Immature natural killer cell (primary cell): Measurements from ENCODE around the gene KIAA0040. TPM values are rescaled to one million over a fixed set of nuclear protein-coding genes. Genes with fewer than 3 reads are reported as not detected.
A peak's percentile ranks its signal among the peaks of the same experiment; 100 is the strongest.

Experiments used
- DNase-seq, 3 donors: peaks; one replicate each; pipeline ENCODE4 v3.0.0; 2022; ENCODE audit warnings: mixed read lengths in 1 of 3
- H3K27ac Mint-ChIP-seq, 6 donors: one replicate each; pipeline ENCODE4 v1.8.0; 2020; ENCODE audit warnings: mixed read lengths in 6 of 6, mild to moderate bottlenecking in 5 of 6, inconsistent platforms in 4 of 6, moderate library complexity in 3 of 6
- H3K27me3 Mint-ChIP-seq, 3 donors: one replicate each; pipeline ENCODE4 v1.8.0; 2020 to 2021; ENCODE audit warnings: low read depth in 3 of 3, mild to moderate bottlenecking in 3 of 3, mixed read lengths in 3 of 3, moderate library complexity in 3 of 3, inconsistent platforms in 1 of 3
- H3K36me3 Mint-ChIP-seq, 3 donors: one replicate each; pipeline ENCODE4 v1.8.0; 2020; ENCODE audit warnings: mixed read lengths in 3 of 3, inconsistent platforms in 2 of 3, mild to moderate bottlenecking in 2 of 3
- H3K4me1 Mint-ChIP-seq, 2 donors: one replicate each; pipeline ENCODE4 v1.8.0; 2020; ENCODE audit warnings: inconsistent platforms in 2 of 2, mild to moderate bottlenecking in 2 of 2, mixed read lengths in 2 of 2, moderate library complexity in 1 of 2
- H3K4me3 Mint-ChIP-seq, 5 donors: one replicate each; pipeline ENCODE4 v1.8.0; 2020; ENCODE audit warnings: mild to moderate bottlenecking in 5 of 5, mixed read lengths in 5 of 5, inconsistent platforms in 3 of 5, moderate library complexity in 3 of 5
- H3K9me3 Mint-ChIP-seq, 6 donors: one replicate each; pipeline ENCODE4 v1.8.0; 2020; ENCODE audit warnings: mild to moderate bottlenecking in 6 of 6, mixed read lengths in 6 of 6, inconsistent platforms in 4 of 6, moderate library complexity in 3 of 6
- polyA plus RNA-seq, 3 donors: library from polyadenylated mRNA; unstranded; fragments of 300-500 nt; fragmentation: Illumina TruSeq; gene quantifications; one replicate each; pipeline ENCODE4 v1.2.3, GENCODE V29; 2021

The KIAA0040 gene
- polyA plus RNA-seq, 3 donors from 2014 or later = 11.8 to 23.6 (median 14.0) TPM

DNA sequence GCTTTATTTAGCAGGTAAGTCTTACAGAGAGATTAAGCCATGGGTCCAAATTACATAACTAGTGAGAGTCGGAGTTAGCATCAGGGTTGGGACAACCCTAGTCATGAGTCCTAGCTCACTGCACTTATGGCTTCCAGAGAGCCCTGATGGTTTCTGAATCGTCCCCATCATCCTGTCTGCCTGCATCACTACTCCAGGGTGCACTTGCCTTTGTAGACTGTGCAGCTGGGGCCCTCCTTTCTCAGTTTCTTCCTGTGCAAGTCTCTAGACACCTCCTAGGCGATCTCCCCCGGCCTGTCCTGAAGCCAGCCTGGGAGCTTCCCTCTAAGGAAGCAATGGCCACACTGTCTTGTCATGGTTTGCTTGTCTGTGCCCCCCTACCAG is 37.1 kb downstream of the KIAA0040 start:
- no peak overlapping the region for H3K27ac Mint-ChIP-seq
- H3K4me1 Mint-ChIP-seq = peaks cover 8 to 9% of the 10 kb centered on the region in 2 donors
- peaks cover 6 to 18% (median 10%) of the 10 kb centered on the region in 3 donors for H3K27me3 Mint-ChIP-seq
- no peak overlapping the region for H3K4me3 Mint-ChIP-seq
- DNase-seq = no peak
- H3K9me3 Mint-ChIP-seq = no peaks in the 10 kb centered on the region
- peaks cover 14 to 19% (median 16%) of the 10 kb centered on the region in 3 donors for H3K36me3 Mint-ChIP-seq

DNA sequence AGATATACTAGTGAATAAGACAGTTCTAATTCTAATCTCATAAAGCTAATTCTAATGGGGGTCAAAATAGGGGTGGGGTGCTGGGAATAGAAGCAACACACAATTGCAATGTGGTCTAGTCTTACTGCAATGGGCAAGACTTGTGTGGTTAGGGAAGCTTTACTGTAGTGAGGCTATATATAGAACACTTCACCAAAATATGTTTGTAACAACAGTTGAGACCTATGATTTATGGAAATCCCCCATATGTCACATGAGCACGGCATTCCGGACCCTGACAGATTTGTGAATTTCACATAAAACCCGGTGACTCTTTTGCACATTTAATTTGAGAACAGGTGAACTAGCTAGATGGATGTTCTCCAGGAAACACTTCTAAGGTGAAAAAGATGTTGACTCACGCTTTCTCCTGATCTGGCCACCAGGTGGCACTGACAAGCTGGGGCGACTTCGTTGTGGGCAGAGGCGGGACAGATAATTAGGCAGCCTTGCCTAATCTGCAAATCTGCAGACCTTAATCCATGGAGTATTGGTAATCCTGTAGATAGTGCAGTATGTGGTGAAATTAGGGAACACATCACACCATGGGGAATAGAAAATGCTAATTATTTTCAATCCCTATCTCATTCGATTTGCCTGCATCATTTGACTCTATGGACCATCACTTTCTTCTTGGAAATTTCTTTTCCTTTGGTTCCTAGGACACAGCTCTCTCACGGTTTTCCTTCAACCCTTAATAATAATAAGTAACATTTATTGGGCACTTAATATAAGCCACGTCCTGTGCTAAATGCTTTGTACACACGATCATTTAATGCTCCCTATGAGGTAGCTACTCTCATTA is 37.7 kb downstream of the KIAA0040 start:
- H3K4me1 Mint-ChIP-seq = peaks cover 7 to 9% of the 10 kb centered on the region in 2 donors
- H3K9me3 Mint-ChIP-seq = no peaks in the 10 kb centered on the region
- no peak overlapping the region for H3K27ac Mint-ChIP-seq
- peaks cover 8 to 16% (median 11%) of the 10 kb centered on the region in 3 donors for H3K36me3 Mint-ChIP-seq
- H3K27me3 Mint-ChIP-seq = peaks cover 6 to 19% (median 10%) of the 10 kb centered on the region in 3 donors
- DNase-seq = peak; percentile 46 to 63 (median 48)
- no peak overlapping the region for H3K4me3 Mint-ChIP-seq

DNA sequence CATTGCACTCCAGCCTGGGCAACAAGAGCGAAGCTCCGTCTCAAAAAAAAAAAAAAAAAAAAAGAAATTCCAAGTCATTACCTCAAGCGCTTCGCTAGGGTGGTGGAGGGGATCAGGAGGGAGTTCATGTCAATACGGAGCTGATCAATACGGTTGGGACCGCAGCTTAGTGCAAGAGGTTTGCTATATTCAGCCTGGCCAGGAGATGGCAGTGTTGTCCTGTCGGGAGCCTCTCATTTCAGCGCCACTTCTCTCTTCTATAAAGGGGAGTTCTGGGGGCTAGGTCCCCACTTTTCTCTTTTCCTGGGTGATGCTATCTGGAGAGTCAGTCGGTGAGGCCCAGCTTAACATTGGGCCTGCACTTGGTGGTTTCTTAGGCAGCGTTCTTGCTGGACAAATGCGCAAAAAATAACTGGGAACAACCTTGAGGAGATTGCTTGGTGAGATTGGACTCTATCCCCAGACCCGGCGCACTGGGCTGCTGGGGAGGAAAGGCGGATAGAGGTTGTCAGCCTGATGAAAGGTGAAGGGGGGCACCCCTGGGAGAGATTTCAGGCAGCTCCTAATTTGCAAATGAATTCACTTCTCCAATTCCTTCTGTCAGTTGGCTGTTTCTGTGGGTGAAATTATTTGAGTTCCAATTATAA is 40.4 kb downstream of the KIAA0040 start:
- Mint-ChIP-seq H3K4me1 (peaks cover 3 to 9% of the 10 kb centered on the region in 2 donors), H3K27ac (no peak overlapping the region), H3K27me3 (peaks cover 6 to 25% (median 10%) of the 10 kb centered on the region in 3 donors), H3K36me3 (no peaks in the 10 kb centered on the region), H3K4me3 (no peak overlapping the region), H3K9me3 (no peaks in the 10 kb centered on the region)
- DNase-seq = peak; percentile 40 to 59 (median 53)

DNA sequence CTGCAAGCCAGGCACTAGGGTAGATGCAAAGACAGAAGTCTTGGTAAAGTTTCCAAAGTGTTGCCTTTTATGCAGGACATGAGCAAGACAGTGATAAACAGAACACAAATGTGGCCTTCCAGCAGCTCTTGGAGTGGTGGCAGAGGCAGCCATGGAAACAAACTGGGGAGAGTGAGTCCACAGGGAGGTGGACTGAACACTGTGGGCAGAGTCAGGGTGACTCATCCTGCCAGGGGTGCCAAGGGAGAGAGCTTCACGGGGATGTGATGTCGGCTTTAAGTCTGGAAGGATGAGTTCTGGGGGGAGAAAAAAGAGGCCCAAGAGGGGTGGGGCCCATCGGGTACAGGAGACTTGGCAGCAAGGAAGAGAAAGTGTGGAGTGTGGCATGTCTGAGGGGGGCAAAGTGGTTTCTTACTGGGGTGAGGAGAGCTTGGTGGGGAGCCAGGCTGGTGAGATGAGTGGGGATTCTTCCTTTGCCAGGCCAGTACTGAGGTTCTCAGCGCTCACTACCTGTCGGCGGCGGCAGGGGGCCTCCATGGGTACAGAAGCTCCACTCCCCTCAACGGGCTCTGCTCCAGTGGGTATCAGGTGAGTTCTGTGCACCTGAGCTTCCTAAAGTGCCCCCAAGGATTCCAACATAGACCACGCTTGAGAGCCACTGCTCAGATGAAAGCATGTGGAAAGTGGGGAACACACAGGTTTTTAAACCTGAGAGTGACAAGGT is 41.8 kb downstream of the KIAA0040 start:
- Mint-ChIP-seq H3K9me3 (no peaks in the 10 kb centered on the region), H3K27ac (no peak overlapping the region), H3K4me3 (no peak overlapping the region), H3K27me3 (peaks cover 6 to 26% (median 10%) of the 10 kb centered on the region in 3 donors), H3K36me3 (no peaks in the 10 kb centered on the region), H3K4me1 (peaks cover 5 to 9% of the 10 kb centered on the region in 2 donors)
- no peak for DNase-seq

DNA sequence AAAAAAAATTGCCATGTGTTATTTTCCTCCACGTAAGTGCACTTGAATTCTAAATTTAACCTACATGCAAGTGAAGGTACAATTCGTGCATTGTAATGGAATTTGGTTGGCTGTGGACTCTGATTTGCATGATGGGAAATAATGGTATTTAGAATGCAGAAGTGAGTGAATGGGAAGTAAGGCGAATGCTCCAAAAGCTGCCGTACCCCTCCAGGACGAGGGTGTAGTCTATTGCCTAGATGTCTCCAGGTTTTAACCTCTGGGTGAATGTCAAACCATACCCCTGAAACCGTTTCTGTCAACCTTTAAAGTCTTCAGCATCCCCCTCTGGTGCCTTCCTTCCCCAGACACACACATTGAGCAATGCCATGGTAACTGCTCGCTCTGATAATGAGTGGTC is 44.5 kb downstream of the KIAA0040 start:
- Mint-ChIP-seq H3K4me3 (no peak overlapping the region), H3K4me1 (peaks cover 0 to 3% of the 10 kb centered on the region in 2 donors), H3K27me3 (peaks cover 2 to 30% (median 9%) of the 10 kb centered on the region in 3 donors), H3K9me3 (no peaks in the 10 kb centered on the region), H3K27ac (no peak overlapping the region), H3K36me3 (no peaks in the 10 kb centered on the region)
- no peak for DNase-seq

DNA sequence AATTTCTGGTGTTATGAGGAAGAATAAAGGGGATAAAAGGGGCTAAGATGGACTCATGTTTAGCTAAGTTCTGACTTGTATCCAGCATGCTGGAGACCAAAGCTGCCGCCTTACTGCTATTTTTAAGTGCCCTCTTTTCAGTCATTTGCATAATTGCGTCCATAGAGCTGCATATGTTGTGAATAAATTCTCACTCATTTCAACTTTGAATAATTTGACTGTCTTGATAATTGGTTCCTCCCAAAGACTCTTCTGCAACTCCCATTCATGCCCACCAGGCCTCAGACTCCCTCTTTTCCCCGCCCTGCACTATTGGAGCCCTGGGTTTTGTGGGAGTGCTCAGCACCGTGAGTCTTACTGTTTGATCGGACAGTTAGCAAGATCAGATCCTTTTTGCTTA is 45.0 kb downstream of the KIAA0040 start:
- no peaks in the 10 kb centered on the region for H3K36me3 Mint-ChIP-seq
- no peak for DNase-seq
- peaks cover 2 to 25% (median 12%) of the 10 kb centered on the region in 3 donors for H3K27me3 Mint-ChIP-seq
- peaks cover 0 to 3% of the 10 kb centered on the region in 2 donors for H3K4me1 Mint-ChIP-seq
- H3K9me3 Mint-ChIP-seq = no peaks in the 10 kb centered on the region
- no peak overlapping the region for H3K27ac Mint-ChIP-seq
- no peak overlapping the region for H3K4me3 Mint-ChIP-seq

DNA sequence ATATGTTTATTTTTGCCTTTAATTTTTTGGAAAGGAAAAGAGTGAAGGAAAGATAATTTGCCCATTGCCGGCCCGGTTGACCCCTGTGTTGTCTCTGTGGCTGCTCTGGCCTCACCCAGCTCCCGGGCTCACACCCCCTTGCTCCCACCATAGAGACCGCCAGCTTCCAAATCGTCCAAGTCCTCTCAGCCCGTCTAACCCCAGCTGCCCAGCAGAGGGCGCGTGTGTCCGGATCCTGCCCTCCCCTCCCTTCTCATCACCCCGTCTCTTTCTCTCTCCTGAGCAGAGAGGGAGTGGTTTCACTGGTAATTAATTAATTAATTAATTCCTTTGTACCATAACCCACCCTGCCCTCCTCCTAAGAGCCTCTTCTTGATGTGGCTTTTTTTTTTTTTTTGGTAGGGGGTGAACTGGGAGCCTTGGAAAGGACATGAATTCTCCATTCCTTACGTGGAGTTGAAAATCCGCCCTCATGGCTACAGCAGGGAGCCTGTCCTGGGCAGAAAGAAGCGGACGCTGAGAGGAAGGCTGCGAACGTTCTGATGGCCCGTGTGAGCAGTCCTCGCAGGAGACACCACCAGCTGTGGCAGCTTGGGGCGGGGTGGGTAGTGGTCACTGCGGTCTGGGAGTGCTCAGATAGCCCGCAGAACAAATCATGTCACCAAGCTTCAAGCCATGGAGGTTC is 45.9 kb downstream of the KIAA0040 start:
- peaks cover 0 to 18% (median 10%) of the 10 kb centered on the region in 3 donors for H3K27me3 Mint-ChIP-seq
- DNase-seq = peak; percentile 38 to 50 (median 42)
- H3K4me3 Mint-ChIP-seq = no peak overlapping the region
- H3K4me1 Mint-ChIP-seq = peaks cover 0 to 2% of the 10 kb centered on the region in 2 donors
- no peaks in the 10 kb centered on the region for H3K9me3 Mint-ChIP-seq
- H3K27ac Mint-ChIP-seq = no peak overlapping the region
- H3K36me3 Mint-ChIP-seq = no peaks in the 10 kb centered on the region

DNA sequence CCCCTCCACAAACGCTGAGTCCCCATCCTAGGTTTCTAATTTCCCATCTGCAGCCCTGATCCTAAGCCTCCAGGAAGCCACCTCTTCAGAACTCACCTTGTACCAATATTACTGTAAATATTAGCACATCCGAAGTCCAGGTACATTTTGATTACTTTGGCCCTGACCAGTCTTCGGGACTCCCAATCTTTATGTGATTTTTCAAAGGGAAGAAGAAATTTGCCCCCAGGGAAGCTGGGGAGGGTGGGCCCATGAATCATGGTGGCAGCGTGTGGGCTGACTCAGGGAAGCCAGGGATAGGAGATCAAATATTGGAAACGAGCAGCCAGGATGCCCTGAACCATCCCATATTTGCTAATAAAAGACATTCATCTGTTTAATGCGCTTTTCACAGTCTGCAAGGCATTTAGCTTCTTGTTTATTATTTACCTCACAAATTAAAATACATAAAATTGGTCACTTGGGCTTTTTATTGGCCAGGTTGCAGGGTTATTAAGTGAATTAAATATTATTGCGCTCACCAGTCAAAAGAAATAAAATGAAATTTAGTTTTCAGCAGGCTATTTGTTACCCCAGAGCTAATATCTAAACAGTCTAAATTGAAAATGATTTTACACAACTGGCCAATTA is 46.6 kb downstream of the KIAA0040 start:
- Mint-ChIP-seq H3K4me1 (peaks cover 0 to 2% of the 10 kb centered on the region in 2 donors), H3K4me3 (no peak overlapping the region), H3K27ac (no peak overlapping the region), H3K36me3 (no peaks in the 10 kb centered on the region), H3K9me3 (no peaks in the 10 kb centered on the region), H3K27me3 (peaks cover 0 to 15% (median 7%) of the 10 kb centered on the region in 3 donors)
- no peak for DNase-seq

DNA sequence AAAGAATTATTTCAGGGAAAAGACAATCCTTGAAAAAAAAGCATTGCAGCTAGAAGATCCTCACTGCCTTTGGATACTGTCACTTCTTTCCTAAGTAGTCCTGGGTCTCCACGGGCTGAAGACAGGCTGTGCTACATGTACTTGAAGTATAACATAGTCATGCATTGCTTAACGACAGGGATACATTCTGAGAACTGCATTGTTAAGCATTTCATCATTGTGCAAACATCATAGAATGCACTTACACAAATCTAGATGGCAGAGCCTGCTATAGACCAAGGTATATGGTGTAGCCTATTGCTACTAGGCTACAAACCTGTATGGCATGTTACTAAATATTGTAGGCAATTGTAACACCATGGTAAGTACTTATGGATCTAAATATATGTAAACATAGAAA is 54.0 kb downstream of the KIAA0040 start:
- no peaks in the 10 kb centered on the region for H3K36me3 Mint-ChIP-seq
- H3K4me1 Mint-ChIP-seq = no peaks in the 10 kb centered on the region
- no peak overlapping the region for H3K4me3 Mint-ChIP-seq
- peaks cover 0 to 18% (median 11%) of the 10 kb centered on the region in 3 donors for H3K27me3 Mint-ChIP-seq
- H3K27ac Mint-ChIP-seq = no peak overlapping the region
- no peak for DNase-seq
- H3K9me3 Mint-ChIP-seq = peaks cover 0 to 1% (median 0%) of the 10 kb centered on the region in 6 donors

DNA sequence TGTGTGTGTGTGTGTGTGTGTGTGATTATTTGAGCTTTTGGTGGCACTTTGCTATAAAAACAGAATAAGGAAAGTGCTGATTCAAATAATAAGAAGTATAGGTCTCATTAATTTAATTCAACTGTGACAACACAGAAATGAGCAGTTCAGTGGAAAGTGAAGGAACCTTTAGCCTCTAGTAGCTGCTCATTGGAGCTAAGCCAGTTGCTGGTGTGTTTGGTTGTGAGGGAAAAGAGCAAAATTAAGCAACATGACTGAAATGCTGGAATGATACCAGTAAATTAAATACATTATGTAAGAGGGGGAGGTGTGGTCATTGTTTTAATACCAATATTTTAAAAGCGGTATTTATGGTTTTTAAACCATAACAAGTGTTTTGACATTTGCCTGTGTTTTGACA is 55.2 kb downstream of the KIAA0040 start:
- Mint-ChIP-seq H3K4me1 (no peaks in the 10 kb centered on the region), H3K36me3 (no peaks in the 10 kb centered on the region), H3K4me3 (no peak overlapping the region), H3K27ac (no peak overlapping the region), H3K9me3 (peaks cover 0 to 1% (median 0%) of the 10 kb centered on the region in 6 donors), H3K27me3 (peaks cover 0 to 18% (median 7%) of the 10 kb centered on the region in 3 donors)
- no peak for DNase-seq

DNA sequence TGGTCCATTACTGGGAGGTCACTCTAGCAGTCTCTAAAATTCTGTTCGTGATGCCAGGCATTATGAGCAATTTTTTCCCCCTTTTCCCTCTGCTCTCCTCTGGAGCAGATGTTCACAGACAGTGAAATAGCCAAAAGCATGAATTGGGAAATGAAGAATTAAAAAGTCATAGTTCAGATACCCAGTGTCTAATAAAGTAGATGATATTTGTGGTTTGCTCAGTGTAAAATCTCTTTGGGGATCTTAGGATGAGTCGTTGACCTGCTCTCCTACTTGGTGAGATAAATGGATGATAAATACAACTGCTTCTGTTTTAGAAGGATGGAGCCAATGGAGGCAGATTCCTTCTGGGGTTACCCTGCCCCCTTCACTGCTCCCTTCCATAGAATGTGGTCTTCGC is 56.3 kb downstream of the KIAA0040 start:
- DNase-seq = no peak
- Mint-ChIP-seq H3K9me3 (peaks cover 0 to 1% (median 0%) of the 10 kb centered on the region in 6 donors), H3K4me3 (no peak overlapping the region), H3K4me1 (no peaks in the 10 kb centered on the region), H3K27ac (no peak overlapping the region), H3K36me3 (no peaks in the 10 kb centered on the region), H3K27me3 (peaks cover 0 to 18% (median 7%) of the 10 kb centered on the region in 3 donors)

DNA sequence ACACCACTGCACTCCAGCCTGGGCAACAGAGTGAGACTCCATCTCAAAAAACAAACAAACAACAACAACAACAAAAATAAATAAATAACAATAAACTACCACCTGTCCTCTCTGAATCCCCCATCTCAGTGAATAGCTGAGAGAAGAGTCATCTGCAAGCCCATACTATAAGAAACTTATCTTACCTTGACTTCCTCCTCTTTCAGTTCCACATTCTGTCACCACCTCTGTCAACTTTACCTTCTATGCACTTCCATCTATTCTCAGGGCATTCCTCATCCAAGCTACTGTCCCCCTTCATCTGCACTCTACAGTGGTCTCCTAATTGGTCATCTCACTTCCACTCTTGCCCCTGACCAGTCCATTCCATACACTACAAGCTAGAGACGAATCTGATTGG is 58.1 kb downstream of the KIAA0040 start:
- Mint-ChIP-seq H3K27ac (no peak overlapping the region), H3K4me3 (no peak overlapping the region), H3K36me3 (no peaks in the 10 kb centered on the region), H3K27me3 (peaks cover 0 to 16% (median 7%) of the 10 kb centered on the region in 3 donors), H3K4me1 (no peaks in the 10 kb centered on the region), H3K9me3 (peaks cover 0 to 1% (median 0%) of the 10 kb centered on the region in 6 donors)
- no peak for DNase-seq
